Colonic mucosa (tissue), 4 donors: Measurements from ENCODE around the gene OR1Q1. TPM values are rescaled to one million over a fixed set of nuclear protein-coding genes. Genes with fewer than 3 reads are reported as not detected.
"Not testable (repeated sequence)": the region's sequence is repeated elsewhere in the genome, so short reads cannot be mapped to it uniquely, and the experiment has no call there.

Experiments used
- DNase-seq: peaks from one replicate; pipeline ENCODE4 v3.0.0-alpha.2; 2020
- H3K27ac ChIP-seq: fragments of 200-600 bp; one replicate; pipeline ENCODE4 v1.8.0; 2021
- H3K27me3 ChIP-seq: fragments of 200-600 bp; one replicate; pipeline ENCODE4 v1.8.0; 2021
- H3K36me3 ChIP-seq: fragments of 200-600 bp; one replicate; pipeline ENCODE4 v1.8.0; 2021
- H3K4me1 ChIP-seq: fragments of 200-600 bp; one replicate; pipeline ENCODE4 v1.8.0; 2021; ENCODE audit warnings: mild to moderate bottlenecking
- H3K4me3 ChIP-seq: fragments of 200-600 bp; one replicate; pipeline ENCODE4 v1.8.0; 2021
- H3K9ac ChIP-seq, 2 donors: one replicate each; pipeline ENCODE4 v1.7.0; 2013; ENCODE audit warnings: control low read depth in 2 of 2, low read depth in 2 of 2, low read length in 2 of 2
- H3K9me3 ChIP-seq: fragments of 200-600 bp; one replicate; pipeline ENCODE4 v1.8.0; 2021
- CTCF ChIP-seq: fragments of 200-600 bp; IDR thresholded peaks from one replicate; pipeline ENCODE4 v1.8.0; 2022; ENCODE audit warnings: antibody characterized with exemption, mild to moderate bottlenecking
- intact Hi-C: fragments of 100-400 bp; cut with DNase I; formaldehyde crosslinking; loops from one replicate; pipeline ENCODE4 v1.14.1; 2022
- total RNA-seq, 2 donors: library from RNA; stranded (reverse); fragmentation: NEBNext Ultra II Directional in 1 of 2; extraction: Animal tissue kit (Norgen Biotek cat#: 25700) in 1 of 2; gene quantifications; one replicate each; pipeline ENCODE4 v1.2.1, GENCODE V29; 2021
- donor health status: healthy.
- donor health status: DM: no; HTN: no; CAD: no.
- donor health status: DM: no; HTN: no; CAD: no.

The OR1Q1 gene
- not detected for total RNA-seq

GRCh38 chr9:122614362-122614761 lies at the start of gene OR1Q1:
Gene OR1Q1 (plus strand): TSS chr9:122614738. CDS start chr9:122614738, 0 bp downstream.
- H3K4me3 ChIP-seq = no peak within 1 kb of the TSS
- no peaks in the 10 kb centered on the region for H3K36me3 ChIP-seq
- no peak for DNase-seq
- TF ChIP-seq CTCF = no peak
- H3K9ac ChIP-seq = no peak within 1 kb of the TSS
- no peak within 1 kb of the TSS for H3K27ac ChIP-seq
- H3K4me1 ChIP-seq = no peaks in the 10 kb centered on the region
- H3K27me3 ChIP-seq = no peaks in the 10 kb centered on the region
- intact Hi-C loops = no loop called here
- H3K9me3 ChIP-seq = no peaks in the 10 kb centered on the region

GRCh38 chr9:122567901-122568300 lies 46.6 kb upstream of the OR1Q1 start:
- no peak for DNase-seq
- Histone ChIP-seq H3K9ac (no peak overlapping the region), H3K4me3 (no peak overlapping the region), H3K4me1 (no peaks in the 10 kb centered on the region), H3K27ac (no peak overlapping the region), H3K9me3 (no peaks in the 10 kb centered on the region), H3K27me3 (no peaks in the 10 kb centered on the region), H3K36me3 (no peaks in the 10 kb centered on the region)
- TF ChIP-seq CTCF = no peak
- intact Hi-C loops = no loop called here

GRCh38 chr9:122572456-122572855 lies 42.1 kb upstream of the OR1Q1 start:
- Histone ChIP-seq H3K27ac (no peak overlapping the region), H3K9me3 (no peaks in the 10 kb centered on the region), H3K27me3 (no peaks in the 10 kb centered on the region), H3K36me3 (no peaks in the 10 kb centered on the region), H3K9ac (no peak overlapping the region), H3K4me3 (no peak overlapping the region), H3K4me1 (no peaks in the 10 kb centered on the region)
- no peak for TF ChIP-seq CTCF
- intact Hi-C loops = no loop called here
- no peak for DNase-seq

GRCh38 chr9:122579874-122580273 lies 34.7 kb upstream of the OR1Q1 start:
- Histone ChIP-seq H3K27me3 (no peaks in the 10 kb centered on the region), H3K4me3 (no peak overlapping the region), H3K36me3 (no peaks in the 10 kb centered on the region), H3K4me1 (no peaks in the 10 kb centered on the region), H3K9ac (no peak overlapping the region), H3K27ac (no peak overlapping the region), H3K9me3 (no peaks in the 10 kb centered on the region)
- TF ChIP-seq CTCF = no peak
- intact Hi-C loops = no loop called here
- DNase-seq = no peak

- H3K27ac ChIP-seq = no peak overlapping the region
- intact Hi-C loops = no loop called here
- no peak for DNase-seq
- H3K36me3 ChIP-seq = no peaks in the 10 kb centered on the region
- no peaks in the 10 kb centered on the region for H3K27me3 ChIP-seq
- H3K4me3 ChIP-seq = no peak overlapping the region
- H3K4me1 ChIP-seq = no peaks in the 10 kb centered on the region
- no peak overlapping the region for H3K9ac ChIP-seq
- no peaks in the 10 kb centered on the region for H3K9me3 ChIP-seq
- no peak for TF ChIP-seq CTCF
Measured at GRCh38 chr9:122580360-122580759, 34.2 kb upstream of the OR1Q1 start.

- H3K9me3 ChIP-seq, H3K4me3 ChIP-seq, H3K27me3 ChIP-seq, DNase-seq, H3K9ac ChIP-seq, intact Hi-C loops, H3K27ac ChIP-seq, H3K4me1 ChIP-seq, H3K36me3 ChIP-seq: not testable (repeated sequence)
Measured at GRCh38 chr9:122583284-122583683, 31.3 kb upstream of the OR1Q1 start, which contains the start of gene OR1L8. Gene OR1L8 (minus strand): TSS chr9:122583384. CDS start chr9:122568477, 14,907 bp downstream.
